Measurements from ENCODE around the gene ZNF592.
"Not testable (repeated sequence)": the region's sequence is repeated elsewhere in the genome, so short reads cannot be mapped to it uniquely, and the experiment has no call there.

Gene ZNF592

GRCh38 chr15:84749111-84749991 lies 959 bp downstream of the ZNF592 start:
- FAIRE-seq, result no peak

GRCh38 chr15:84750583-84751092 lies 2.2 kb downstream of the ZNF592 start:
- FAIRE-seq, result no peak

GRCh38 chr15:84751721-84752120 lies 3.3 kb downstream of the ZNF592 start:
- not testable (repeated sequence) for FAIRE-seq

GRCh38 chr15:84752195-84752594 lies 3.8 kb downstream of the ZNF592 start:
- no peak for FAIRE-seq

- FAIRE-seq, result no peak
Measured at GRCh38 chr15:84752700-84753099, 4.3 kb downstream of the ZNF592 start.

GRCh38 chr15:84754889-84755288 lies 6.5 kb downstream of the ZNF592 start:
- FAIRE-seq, result not testable (repeated sequence)

- FAIRE-seq, result no peak
Measured at GRCh38 chr15:84755736-84756527, 7.5 kb downstream of the ZNF592 start.

GRCh38 chr15:84759018-84759417 lies 10.6 kb downstream of the ZNF592 start:
- no peak for FAIRE-seq

GRCh38 chr15:84760219-84760618 lies 11.8 kb downstream of the ZNF592 start:
- FAIRE-seq, result no peak

GRCh38 chr15:84761607-84762131 lies 13.3 kb downstream of the ZNF592 start:
- no peak for FAIRE-seq

- no peak for FAIRE-seq
Measured at GRCh38 chr15:84762840-84763572, 14.6 kb downstream of the ZNF592 start.

- no peak for FAIRE-seq
Measured at GRCh38 chr15:84764585-84764984, 16.2 kb downstream of the ZNF592 start.

- no peak for FAIRE-seq
Measured at GRCh38 chr15:84764989-84765388, 16.6 kb downstream of the ZNF592 start.

- no peak for FAIRE-seq
Measured at GRCh38 chr15:84765675-84766074, 17.3 kb downstream of the ZNF592 start.

- no peak for FAIRE-seq
Measured at GRCh38 chr15:84766461-84767035, 18.2 kb downstream of the ZNF592 start.

- FAIRE-seq, result no peak
Measured at GRCh38 chr15:84772031-84772430, 23.6 kb downstream of the ZNF592 start.

GRCh38 chr15:84772467-84772866 lies 24.1 kb downstream of the ZNF592 start:
- no peak for FAIRE-seq

- FAIRE-seq, result no peak
Measured at GRCh38 chr15:84773716-84774115, 25.3 kb downstream of the ZNF592 start.

GRCh38 chr15:84775867-84776449 lies 27.6 kb downstream of the ZNF592 start:
- no peak for FAIRE-seq

GRCh38 chr15:84778194-84778593 lies 29.8 kb downstream of the ZNF592 start:
- FAIRE-seq, result no peak

- no peak for FAIRE-seq
Measured at GRCh38 chr15:84780492-84780891, 32.1 kb downstream of the ZNF592 start.

- FAIRE-seq, result no peak
Measured at GRCh38 chr15:84781495-84781894, 33.1 kb downstream of the ZNF592 start.
